MM.1S (cell line): Measurements from ENCODE around the gene NOL4L.

ENCODE experiments used
- DNase-seq: peaks from one replicate; pipeline ENCODE4 v3.0.0-alpha.2; 2015
- H2AFZ ChIP-seq: fragments of 300-600 bp; sonication (generic); 2 replicates; pipeline ENCODE4 v1.6.0; 2016; ENCODE audit warnings: antibody characterized with exemption, low read length
- H3F3A ChIP-seq: fragments of 300-600 bp; sonication (generic); 2 replicates; pipeline ENCODE4 v1.6.1; 2016; ENCODE audit warnings: mild to moderate bottlenecking, antibody characterized with exemption, low read length, moderate library complexity, mixed read lengths; ENCODE audit not compliant: insufficient read depth
- H3K27ac ChIP-seq: fragments of 300-600 bp; sonication (generic); 2 replicates; pipeline ENCODE4 v1.5.1; 2016; ENCODE audit warnings: mild to moderate bottlenecking, low read length
- H3K27me3 ChIP-seq: fragments of 300-600 bp; sonication (generic); replicated peaks from 2 replicates; pipeline ENCODE4 v1.6.0; 2016; ENCODE audit warnings: low read length; ENCODE audit not compliant: insufficient read depth
- H3K36me3 ChIP-seq: fragments of 300-600 bp; sonication (generic); replicated peaks from 2 replicates; pipeline ENCODE4 v1.6.1; 2016; ENCODE audit warnings: mild to moderate bottlenecking, low read length, mixed read lengths; ENCODE audit not compliant: insufficient read depth
- H3K4me1 ChIP-seq: fragments of 300-600 bp; sonication (generic); 2 replicates; pipeline ENCODE4 v1.6.1; 2016; ENCODE audit warnings: low read length, mixed read lengths
- H3K4me2 ChIP-seq: fragments of 300-600 bp; sonication (generic); 2 replicates; pipeline ENCODE4 v1.6.0; 2016; ENCODE audit warnings: low read depth, low read length
- H3K4me3 ChIP-seq: fragments of 300-600 bp; sonication (generic); 2 replicates; pipeline ENCODE4 v1.5.1; 2016; ENCODE audit warnings: low read length, mixed read lengths
- H3K79me2 ChIP-seq: fragments of 300-600 bp; sonication (generic); 2 replicates; pipeline ENCODE4 v1.6.1; 2016; ENCODE audit warnings: mixed run types, low read length, mixed read lengths
- H3K9ac ChIP-seq: fragments of 300-600 bp; sonication (generic); 2 replicates; pipeline ENCODE4 v1.6.1; 2016; ENCODE audit warnings: low read length, mixed read lengths
- H3K9me2 ChIP-seq: fragments of 300-600 bp; sonication (generic); replicated peaks from 2 replicates; pipeline ENCODE4 v1.6.1; 2016; ENCODE audit warnings: mild to moderate bottlenecking, low read length, mixed read lengths; ENCODE audit not compliant: insufficient read depth
- H3K9me3 ChIP-seq: fragments of 300-600 bp; sonication (generic); replicated peaks from 2 replicates; pipeline ENCODE4 v1.6.1; 2016; ENCODE audit warnings: mild to moderate bottlenecking, low read length, mixed read lengths; ENCODE audit not compliant: insufficient read depth
- H4K20me1 ChIP-seq: fragments of 300-600 bp; sonication (generic); 2 replicates; pipeline ENCODE4 v1.6.1; 2016; ENCODE audit warnings: mild to moderate bottlenecking, low read length, moderate library complexity, mixed read lengths; ENCODE audit not compliant: insufficient read depth
- CTCF ChIP-seq: fragments of 300-600 bp; sonication (generic); IDR thresholded peaks from 2 replicates; pipeline ENCODE4 v1.5.1; 2016; ENCODE audit warnings: antibody characterized with exemption, low read length, mixed read lengths
- EZH2 ChIP-seq: fragments of 300-600 bp; sonication (generic); optimal IDR thresholded peaks from 2 replicates; pipeline ENCODE3; 2017; ENCODE audit warnings: low read depth, mild to moderate bottlenecking, antibody characterized with exemption, low read length, mixed read lengths
- EZH2phosphoT487 ChIP-seq: fragments of 300-600 bp; sonication (generic); IDR thresholded peaks from 2 replicates; pipeline ENCODE4 v1.6.1; 2018; ENCODE audit warnings: antibody characterized with exemption, low read length

NOL4L gene

GRCh38 chr20:32574296-32575226 is 10.6 kb downstream of the NOL4L start:
- no peaks in the 10 kb centered on the region for H3K36me3 ChIP-seq
- TF ChIP-seq EZH2phosphoT487 (no peak), EZH2 (no peak), CTCF (no peak)
- H4K20me1 ChIP-seq: no peaks in the 10 kb centered on the region
- no peak overlapping the region for H3K9ac ChIP-seq
- H3K4me1 ChIP-seq: no peaks in the 10 kb centered on the region
- H3F3A ChIP-seq: no peaks in the 10 kb centered on the region
- no peaks in the 10 kb centered on the region for H3K9me3 ChIP-seq
- H3K4me3 ChIP-seq: no peak overlapping the region
- DNase-seq: no peak
- no peaks in the 10 kb centered on the region for H3K9me2 ChIP-seq
- peaks cover 2% of the 10 kb centered on the region; the same call in 1 of the 2 replicates for H3K27me3 ChIP-seq
- no peak overlapping the region for H2AFZ ChIP-seq
- no peak overlapping the region for H3K27ac ChIP-seq
- no peak overlapping the region for H3K4me2 ChIP-seq
- no peaks in the 10 kb centered on the region for H3K79me2 ChIP-seq

- H3K4me3 ChIP-seq: no peak overlapping the region
- no peaks in the 10 kb centered on the region for H3K9me3 ChIP-seq
- no peak overlapping the region for H3K4me2 ChIP-seq
- H3K9ac ChIP-seq: no peak overlapping the region
- H3K27ac ChIP-seq: no peak overlapping the region
- no peak for DNase-seq
- no peaks in the 10 kb centered on the region for H3F3A ChIP-seq
- H3K36me3 ChIP-seq: no peaks in the 10 kb centered on the region
- H4K20me1 ChIP-seq: no peaks in the 10 kb centered on the region
- H3K4me1 ChIP-seq: no peaks in the 10 kb centered on the region
- H3K9me2 ChIP-seq: no peaks in the 10 kb centered on the region
- no peak overlapping the region for H2AFZ ChIP-seq
- H3K27me3 ChIP-seq: peaks cover 2% of the 10 kb centered on the region; the same call in 1 of the 2 replicates
- TF ChIP-seq EZH2phosphoT487 (no peak), CTCF (no peak), EZH2 (no peak)
- H3K79me2 ChIP-seq: no peaks in the 10 kb centered on the region
Observed at GRCh38 chr20:32573167-32573851, 11.8 kb downstream of the NOL4L start.

- no peak overlapping the region for H3K27ac ChIP-seq
- no peaks in the 10 kb centered on the region for H4K20me1 ChIP-seq
- no peaks in the 10 kb centered on the region for H3K9me2 ChIP-seq
- no peaks in the 10 kb centered on the region for H3F3A ChIP-seq
- H3K4me1 ChIP-seq: no peaks in the 10 kb centered on the region
- TF ChIP-seq EZH2phosphoT487: no peak
- no peak for TF ChIP-seq CTCF
- TF ChIP-seq EZH2: no peak
- H3K36me3 ChIP-seq: no peaks in the 10 kb centered on the region
- H3K9me3 ChIP-seq: no peaks in the 10 kb centered on the region
- H3K27me3 ChIP-seq: peaks cover 2% of the 10 kb centered on the region; the same call in 1 of the 2 replicates
- H3K79me2 ChIP-seq: no peaks in the 10 kb centered on the region
- no peak overlapping the region for H3K9ac ChIP-seq
- H3K4me2 ChIP-seq: no peak overlapping the region
- H2AFZ ChIP-seq: no peak overlapping the region
- DNase-seq: no peak
- no peak overlapping the region for H3K4me3 ChIP-seq
Observed at GRCh38 chr20:32572271-32572968, 12.7 kb downstream of the NOL4L start.
